GM12892 (cell line): ENCODE data around the gene ATP11C.

ENCODE experiments used
- POLR2A ChIP-seq: IDR thresholded peaks from 2 replicates; pipeline ENCODE4 v1.6.1; 2011; ENCODE audit warnings: low read depth, low read length, control low read depth
- POLR2AphosphoS5 ChIP-seq: IDR thresholded peaks from 2 replicates; pipeline ENCODE4 v1.6.1; 2011; ENCODE audit warnings: low read depth, low read length, control low read depth

GRCh38 chrX:139736151-139736550, 196.7 kb downstream of the ATP11C start:
- TF ChIP-seq POLR2AphosphoS5 (no peak), POLR2A (no peak)
